Keratinocyte (primary cell): ENCODE results near the gene DDX51. TPM values are rescaled to one million over a fixed set of nuclear protein-coding genes. Genes with fewer than 3 reads are reported as not detected.

ENCODE experiments used
- DNase-seq: peaks from one replicate; pipeline ENCODE4 v3.0.0-alpha.2; 2011; ENCODE audit warnings: low read depth, missing footprints, low spot score
- FAIRE-seq: peaks from 2 replicates; lab custom pipeline; 2011; peaks lifted over from hg19 to GRCh38; lab: Jason Lieb, UNC
- H2AFZ ChIP-seq: 2 replicates; pipeline ENCODE4 v1.6.0; 2012; ENCODE audit warnings: low read length, control low read depth, inconsistent platforms; ENCODE audit not compliant: control insufficient read depth
- H3K27ac ChIP-seq: 2 replicates; pipeline ENCODE4 v1.5.1; 2011; ENCODE audit warnings: low read length; ENCODE audit not compliant: control insufficient read depth, insufficient read depth
- H3K27me3 ChIP-seq: 3 replicates; pipeline ENCODE4 v1.6.0; 2011; ENCODE audit warnings: low read length; ENCODE audit not compliant: control insufficient read depth, insufficient read depth; ENCODE audit errors: extremely low read depth
- H3K36me3 ChIP-seq, 2 experiments: 2 replicates in 1 of 2; 3 replicates in 1 of 2; pipeline ENCODE4 v1.5.1; 2011; ENCODE audit warnings: low read length in 2 of 2, mild to moderate bottlenecking in 1 of 2; ENCODE audit not compliant: control insufficient read depth in 2 of 2, insufficient read depth in 2 of 2; ENCODE audit errors: extremely low read depth in 1 of 2
- H3K4me1 ChIP-seq: 3 replicates; pipeline ENCODE4 v1.5.1; 2011; ENCODE audit warnings: low read length; ENCODE audit not compliant: control insufficient read depth, insufficient read depth; ENCODE audit errors: extremely low read depth
- H3K4me2 ChIP-seq: 3 replicates; pipeline ENCODE4 v1.6.0; 2011; ENCODE audit warnings: low read depth, low read length; ENCODE audit not compliant: control insufficient read depth, insufficient read depth; ENCODE audit errors: extremely low read depth
- H3K4me3 ChIP-seq, 3 experiments: fragments of 200-600 bp in 1 of 3; sonication (generic) in 1 of 3; 2 replicates in 2 of 3; 3 replicates in 1 of 3; pipeline ENCODE4 v1.5.1; 2011 to 2016; ENCODE audit warnings: low read length in 3 of 3, mild to moderate bottlenecking in 3 of 3, control low read depth in 2 of 3, inconsistent platforms in 1 of 3, low read depth in 1 of 3, mixed read lengths in 1 of 3, mixed run types in 1 of 3, moderate library complexity in 1 of 3; ENCODE audit not compliant: control insufficient read depth in 2 of 3, insufficient read depth in 2 of 3; ENCODE audit errors: extremely low read depth in 1 of 3
- H3K79me2 ChIP-seq: 2 replicates; pipeline ENCODE4 v1.6.0; 2012; ENCODE audit warnings: low read length; ENCODE audit not compliant: control insufficient read depth, insufficient read depth
- H3K9ac ChIP-seq: 3 replicates; pipeline ENCODE4 v1.6.0; 2011; ENCODE audit warnings: low read length; ENCODE audit not compliant: control insufficient read depth, insufficient read depth; ENCODE audit errors: extremely low read depth
- H3K9me1 ChIP-seq: 3 replicates; pipeline ENCODE4 v1.6.0; 2011; ENCODE audit warnings: low read length; ENCODE audit not compliant: control insufficient read depth, insufficient read depth; ENCODE audit errors: extremely low read depth
- H3K9me3 ChIP-seq: 2 replicates; pipeline ENCODE4 v1.5.1; 2012; ENCODE audit warnings: low read depth, low read length; ENCODE audit not compliant: control insufficient read depth
- H4K20me1 ChIP-seq: 3 replicates; pipeline ENCODE4 v1.6.0; 2011; ENCODE audit warnings: low read length; ENCODE audit not compliant: control insufficient read depth, insufficient read depth; ENCODE audit errors: extremely low read depth
- EZH2 ChIP-seq: IDR thresholded peaks from one replicate; pipeline ENCODE4 v1.6.1; 2012; ENCODE audit warnings: inconsistent platforms, mild to moderate bottlenecking, low read length, moderate library complexity
- dilution Hi-C: fragments of 300-500 bp; cut with MboI; formaldehyde crosslinking; loops from one replicate; pipeline ENCODE4 v1.7.0; 2020; ENCODE audit warnings: low sequenced_read_pairs; ENCODE audit not compliant: extremely low pct_ligation_motif_present
- polyA plus RNA-seq, 5 experiments: library from polyadenylated mRNA; depleted of rRNA in 3 of 5; stranded (reverse) in 3 of 5; stranded (forward) in 1 of 5; unstranded in 1 of 5; fragments of >200 nt; gene quantifications; 1 replicate in 1 of 5; 2 replicates in 3 of 5; 3 replicates in 1 of 5; pipeline versions ENCODE4 v1.2.1 to v1.2.3, GENCODE V29; 2011 to 2012; ENCODE audit warnings: missing spikeins in 2 of 5, low read depth in 1 of 5, low replicate concordance in 1 of 5
- TF ChIP-seq, protein P1 (sequence below), 3 experiments: IDR thresholded peaks in 1 of 3; conservative IDR thresholded peaks in 1 of 3; optimal IDR thresholded peaks in 1 of 3; 2 replicates in 2 of 3; 3 replicates in 1 of 3; pipeline versions ENCODE3 to v1.5.1; 2011; ENCODE audit warnings: low read length in 3 of 3, mild to moderate bottlenecking in 3 of 3, moderate library complexity in 2 of 3, control low read depth in 1 of 3, inconsistent platforms in 1 of 3; ENCODE audit not compliant: insufficient read depth in 2 of 3; ENCODE audit errors: extremely low read depth in 1 of 3

Gene DDX51
- polyA plus RNA-seq, 1 donor (not counting 4 experiments of a cell fraction or from before 2014, with no cell fraction given) = 7.4 TPM

DNA sequence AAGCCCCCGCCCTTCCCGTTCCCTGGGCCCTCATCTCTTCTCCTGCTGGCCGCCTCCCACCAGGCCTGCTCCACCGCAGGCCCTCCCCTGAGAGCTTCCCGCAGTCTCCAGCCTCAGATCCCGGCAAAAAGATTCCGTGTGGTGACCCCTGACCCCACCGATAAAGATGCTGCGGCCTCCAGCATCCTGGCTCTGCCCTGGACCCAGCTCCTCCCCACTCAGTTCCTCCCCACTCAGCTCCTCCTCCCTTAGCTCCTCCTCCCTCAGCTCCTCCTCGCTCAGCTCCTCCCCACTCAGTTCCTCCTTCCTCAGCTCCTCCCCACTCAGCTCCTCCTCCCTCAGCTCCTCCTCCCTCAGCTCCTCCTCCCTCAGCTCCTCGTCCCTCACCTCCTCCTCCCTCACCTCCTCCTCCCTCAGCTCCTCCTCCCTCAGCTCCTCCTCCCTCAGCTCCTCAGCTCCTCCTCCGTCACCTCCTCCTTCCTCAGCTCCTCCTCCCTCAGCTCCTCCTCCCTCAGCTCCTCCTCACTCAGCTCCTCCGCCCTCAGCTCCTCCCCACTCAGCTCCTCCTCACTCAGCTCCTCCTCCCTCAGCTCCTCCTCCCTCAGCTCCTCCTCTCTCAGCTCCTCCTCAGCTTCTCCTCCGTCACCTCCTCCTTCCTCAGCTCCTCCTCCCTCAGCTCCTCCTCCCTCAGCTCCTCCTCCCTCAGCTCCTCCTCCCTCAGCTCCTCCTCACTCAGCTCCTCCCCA, 17.1 kb upstream of the DDX51 start:
- Histone ChIP-seq H2AFZ (no peak overlapping the region), H3K9ac (no peak overlapping the region), H3K36me3 (peaks cover 5 to 7% of the 10 kb centered on the region in 2 experiments), H3K9me1 (no peaks in the 10 kb centered on the region), H3K27me3 (peaks cover 17% of the 10 kb centered on the region), H3K9me3 (peaks cover 8% of the 10 kb centered on the region), H3K79me2 (no peaks in the 10 kb centered on the region), H3K4me2 (no peak overlapping the region), H4K20me1 (no peaks in the 10 kb centered on the region), H3K27ac (no peak overlapping the region), H3K4me1 (no peaks in the 10 kb centered on the region), H3K4me3 (no peak overlapping the region)
- DNase-seq = no peak
- FAIRE-seq = no peak
- TF ChIP-seq, protein P1, sequence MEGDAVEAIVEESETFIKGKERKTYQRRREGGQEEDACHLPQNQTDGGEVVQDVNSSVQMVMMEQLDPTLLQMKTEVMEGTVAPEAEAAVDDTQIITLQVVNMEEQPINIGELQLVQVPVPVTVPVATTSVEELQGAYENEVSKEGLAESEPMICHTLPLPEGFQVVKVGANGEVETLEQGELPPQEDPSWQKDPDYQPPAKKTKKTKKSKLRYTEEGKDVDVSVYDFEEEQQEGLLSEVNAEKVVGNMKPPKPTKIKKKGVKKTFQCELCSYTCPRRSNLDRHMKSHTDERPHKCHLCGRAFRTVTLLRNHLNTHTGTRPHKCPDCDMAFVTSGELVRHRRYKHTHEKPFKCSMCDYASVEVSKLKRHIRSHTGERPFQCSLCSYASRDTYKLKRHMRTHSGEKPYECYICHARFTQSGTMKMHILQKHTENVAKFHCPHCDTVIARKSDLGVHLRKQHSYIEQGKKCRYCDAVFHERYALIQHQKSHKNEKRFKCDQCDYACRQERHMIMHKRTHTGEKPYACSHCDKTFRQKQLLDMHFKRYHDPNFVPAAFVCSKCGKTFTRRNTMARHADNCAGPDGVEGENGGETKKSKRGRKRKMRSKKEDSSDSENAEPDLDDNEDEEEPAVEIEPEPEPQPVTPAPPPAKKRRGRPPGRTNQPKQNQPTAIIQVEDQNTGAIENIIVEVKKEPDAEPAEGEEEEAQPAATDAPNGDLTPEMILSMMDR (optimal IDR thresholded peaks at IDR 0.05 in 1 of 3, IDR thresholded peaks at IDR 0.05 in 1 of 3, conservative IDR thresholded peaks at IDR 0.05 in 1 of 3; ENCODE audit: extremely low read depth in 1 of 3, insufficient read depth in 2 of 3, low read length in 3 of 3) = no peak
- TF ChIP-seq EZH2 = no peak
- dilution Hi-C loops = no loop called here

DNA sequence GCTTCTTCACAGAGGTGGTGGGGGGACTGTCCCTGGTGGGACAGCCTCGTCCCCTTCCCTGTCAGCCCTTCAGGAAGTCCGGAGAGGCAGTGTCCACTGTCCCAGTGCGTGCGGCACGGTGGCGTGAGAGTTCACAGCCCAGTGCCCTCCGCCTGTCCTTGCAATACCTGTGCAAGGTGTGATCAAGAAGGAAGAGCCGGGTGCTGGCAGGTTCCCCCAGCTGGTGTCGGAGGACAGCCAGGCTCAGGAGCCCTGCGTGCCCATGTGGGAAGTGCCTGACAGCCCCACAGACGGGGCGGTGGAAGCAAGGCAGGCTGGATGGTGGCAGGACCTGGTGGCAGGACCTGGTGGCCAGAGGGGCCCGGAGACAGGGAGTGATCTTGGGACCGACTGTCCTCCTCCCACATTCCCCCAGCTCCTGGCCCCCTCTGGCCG, 16.5 kb upstream of the DDX51 start:
- Histone ChIP-seq H3K9me3 (peaks cover 9% of the 10 kb centered on the region), H3K79me2 (no peaks in the 10 kb centered on the region), H3K27me3 (peaks cover 17% of the 10 kb centered on the region), H3K4me3 (no peak overlapping the region), H3K9ac (no peak overlapping the region), H3K9me1 (no peaks in the 10 kb centered on the region), H3K36me3 (peaks cover 5 to 7% of the 10 kb centered on the region in 2 experiments), H3K4me1 (no peaks in the 10 kb centered on the region), H3K27ac (no peak overlapping the region), H2AFZ (no peak overlapping the region), H4K20me1 (no peaks in the 10 kb centered on the region), H3K4me2 (no peak overlapping the region)
- FAIRE-seq (no peak), DNase-seq (no peak)
- dilution Hi-C loops = no loop called here
- TF ChIP-seq, protein P1 (optimal IDR thresholded peaks at IDR 0.05 in 1 of 3, IDR thresholded peaks at IDR 0.05 in 1 of 3, conservative IDR thresholded peaks at IDR 0.05 in 1 of 3; ENCODE audit: extremely low read depth in 1 of 3, insufficient read depth in 2 of 3, low read length in 3 of 3) = no peak
- TF ChIP-seq EZH2 = no peak
